GM21515 (cell line): ENCODE results near the gene REPS2.

ENCODE experiments used
- ATAC-seq: cut with Tn5 transposase; IDR thresholded peaks from one replicate; pipeline ENCODE4 v1.9.1; 2021; ENCODE audit not compliant: unreplicated experiment

The REPS2 gene

DNA sequence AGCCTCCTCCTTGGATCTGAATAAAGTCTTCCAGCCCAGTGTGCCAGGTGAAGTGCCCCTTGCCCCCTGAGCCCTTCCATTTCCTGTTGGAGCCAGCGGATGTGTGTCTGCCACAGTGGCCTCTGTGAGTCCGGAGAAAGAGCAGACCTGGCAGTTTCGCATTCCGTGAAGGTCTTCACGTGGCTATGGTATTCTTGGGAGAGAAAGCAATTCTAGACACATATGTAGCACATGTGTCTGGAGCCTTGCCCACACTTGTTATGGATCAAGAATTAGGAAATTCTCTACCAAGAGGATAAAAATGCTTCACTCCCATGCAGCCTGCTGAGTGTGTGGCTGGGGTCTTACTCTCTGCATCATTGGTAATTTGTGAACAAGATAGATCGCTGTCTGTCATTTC lies 130.9 kb downstream of the REPS2 start:
- no peak for ATAC-seq

DNA sequence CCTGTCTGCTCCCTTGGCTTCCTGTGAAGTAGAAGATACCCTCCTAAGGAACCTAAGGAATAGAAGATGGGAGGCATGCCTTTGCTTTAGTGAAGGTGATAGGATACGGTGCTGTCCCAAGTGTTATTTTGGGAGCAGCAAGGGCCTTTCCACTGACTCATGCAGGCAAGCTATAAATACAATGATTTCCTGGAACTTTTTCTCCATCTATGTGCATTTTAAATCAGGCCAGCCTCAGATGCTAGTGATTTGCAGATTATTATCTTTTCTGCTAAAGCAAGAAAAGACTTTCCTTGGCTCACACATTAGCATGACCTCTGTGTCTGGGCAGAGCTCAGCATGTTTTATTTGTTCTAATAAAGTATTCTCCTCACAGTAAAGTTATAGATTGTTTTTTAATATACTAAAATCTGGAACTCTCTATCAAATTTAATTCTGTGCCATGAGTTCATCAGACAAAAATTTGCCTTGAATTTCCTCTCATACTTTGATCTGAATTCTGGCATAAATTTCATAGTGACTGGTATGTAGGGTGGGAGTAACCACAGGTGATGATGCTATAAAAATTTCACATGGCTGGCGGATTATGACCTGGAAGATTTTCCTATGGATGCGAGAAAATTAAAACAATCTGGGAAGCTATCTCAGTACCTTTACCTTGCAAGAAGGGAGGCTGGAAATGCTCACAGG lies 131.7 kb downstream of the REPS2 start:
- no peak for ATAC-seq

DNA sequence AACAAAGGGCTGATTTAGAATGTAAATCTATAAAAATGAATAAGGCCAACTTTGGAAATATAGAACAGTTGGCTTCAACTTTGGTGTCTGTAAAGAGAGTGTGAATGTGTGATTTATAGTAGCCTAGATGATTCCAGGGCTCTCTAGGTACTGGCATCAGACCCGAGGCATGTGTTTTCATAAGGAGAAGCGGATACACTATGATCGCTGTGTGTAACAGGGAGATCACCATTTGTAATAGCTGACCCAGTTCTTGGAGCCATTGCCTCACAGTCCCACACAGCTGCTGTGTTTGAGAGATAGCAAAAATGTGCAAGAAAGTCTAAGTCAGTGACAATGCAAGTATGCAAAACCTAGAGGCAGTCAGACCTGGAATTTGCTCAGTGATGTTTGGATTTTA lies 135.1 kb downstream of the REPS2 start:
- no peak for ATAC-seq

DNA sequence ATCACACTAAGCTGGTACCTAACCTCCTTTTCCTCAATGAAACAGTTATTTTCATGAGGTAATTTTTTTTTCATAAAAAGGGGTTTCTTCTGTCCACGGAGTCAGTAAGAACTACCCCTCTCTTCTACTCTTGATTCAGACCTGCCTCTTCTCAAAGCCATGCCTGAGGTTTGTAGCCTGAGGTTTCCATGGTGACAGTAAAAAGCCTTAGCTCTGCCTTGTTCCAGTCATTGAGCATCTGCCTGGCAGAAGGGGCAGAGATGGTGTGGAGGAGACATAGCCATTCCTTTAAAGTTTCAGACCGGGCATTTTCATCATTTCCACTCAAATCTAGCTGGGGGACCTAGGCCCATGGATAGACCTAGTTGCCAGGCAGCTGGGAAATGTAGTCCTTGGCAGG lies 135.5 kb downstream of the REPS2 start:
- ATAC-seq = no peak

DNA sequence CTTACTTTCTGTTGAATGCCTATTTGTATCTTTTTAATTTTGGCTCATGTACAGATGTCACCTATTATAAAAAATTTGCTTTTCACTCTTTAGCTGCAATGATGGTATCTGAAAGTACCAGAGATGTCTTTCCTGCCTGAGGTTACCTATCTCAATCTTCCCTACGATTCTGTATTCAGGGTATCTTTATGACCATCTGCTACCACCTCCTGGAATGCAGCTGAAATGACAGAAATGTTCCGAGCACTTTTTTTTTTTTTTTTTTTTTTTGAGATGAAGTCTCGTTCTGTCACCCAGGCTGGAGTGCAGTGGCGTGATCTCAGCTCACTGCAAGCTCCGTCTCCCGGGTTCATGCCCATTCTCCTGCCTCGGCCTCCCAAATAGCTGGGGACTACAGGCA lies 136.4 kb downstream of the REPS2 start:
- ATAC-seq = no peak

DNA sequence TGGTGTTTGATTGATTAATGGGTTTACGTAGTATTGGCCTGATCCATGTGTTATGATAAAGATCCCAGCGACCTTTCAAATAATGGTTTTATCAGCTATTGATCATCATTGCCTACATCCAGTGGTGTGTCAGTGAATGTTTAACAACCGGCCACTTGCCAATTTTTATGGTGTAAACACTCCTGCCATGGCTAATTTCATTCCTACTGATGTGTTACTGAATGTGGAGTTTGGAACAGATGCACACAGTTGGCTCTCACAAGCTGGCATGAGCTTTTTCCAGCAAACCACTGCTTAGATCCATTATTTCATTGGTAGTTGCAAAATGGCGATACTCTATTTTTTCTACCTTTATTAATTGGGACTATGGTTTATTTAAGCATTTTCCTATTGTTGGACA lies 139.9 kb downstream of the REPS2 start:
- ATAC-seq = no peak

DNA sequence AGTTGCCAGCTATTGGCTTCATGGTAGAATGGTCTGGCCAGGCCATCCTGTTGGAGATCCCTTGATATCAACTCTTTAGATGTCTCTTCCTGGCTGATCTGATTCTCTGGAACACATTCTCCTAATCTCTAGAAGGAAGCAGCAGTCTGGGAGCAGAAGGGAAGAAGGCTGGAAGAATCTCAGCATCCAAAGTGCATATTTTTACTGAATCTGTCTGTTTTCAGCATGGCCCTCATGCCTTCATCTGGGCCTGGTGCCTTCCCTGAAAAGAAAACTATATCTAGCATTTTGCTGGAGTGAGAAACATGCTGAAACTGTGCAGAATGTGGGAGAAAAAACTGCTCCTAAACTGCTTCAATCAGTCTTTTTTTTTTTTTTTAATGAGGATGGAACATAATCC lies 148.7 kb downstream of the REPS2 start:
- no peak for ATAC-seq

DNA sequence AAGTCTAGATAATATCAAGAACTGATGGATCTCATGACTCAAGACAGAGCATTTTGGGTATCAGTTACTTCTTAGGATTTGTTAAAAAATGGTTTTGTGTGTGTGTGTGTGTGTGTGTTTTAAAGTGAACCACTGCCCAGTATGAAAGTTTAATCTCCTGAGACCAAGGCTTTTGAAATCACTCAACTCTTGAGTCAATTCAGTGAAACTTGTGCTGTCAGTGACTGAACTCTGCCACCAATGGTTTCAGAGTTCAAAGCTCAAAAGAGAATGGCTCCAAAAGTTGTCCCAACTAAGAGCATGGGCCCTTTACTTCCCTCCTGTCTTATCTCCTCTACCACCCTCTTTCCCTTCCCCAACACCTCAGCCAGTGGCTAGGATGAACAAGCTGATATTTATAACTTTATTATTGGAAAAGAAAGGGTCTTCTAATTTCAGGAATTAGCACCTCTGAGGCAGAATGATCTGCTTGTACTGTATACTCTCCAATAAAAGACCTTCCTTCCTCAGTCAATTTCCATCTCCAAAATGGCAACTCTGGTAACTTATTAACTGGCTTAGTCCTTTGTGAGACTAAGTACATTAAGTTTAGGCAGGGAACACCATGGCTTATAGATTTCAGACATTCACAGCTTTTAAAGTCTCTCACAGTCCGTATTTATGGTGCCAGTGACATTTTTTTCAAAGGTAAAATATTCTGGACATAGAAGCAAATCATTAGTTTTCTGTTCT lies 152.2 kb downstream of the REPS2 start:
- ATAC-seq = no peak

DNA sequence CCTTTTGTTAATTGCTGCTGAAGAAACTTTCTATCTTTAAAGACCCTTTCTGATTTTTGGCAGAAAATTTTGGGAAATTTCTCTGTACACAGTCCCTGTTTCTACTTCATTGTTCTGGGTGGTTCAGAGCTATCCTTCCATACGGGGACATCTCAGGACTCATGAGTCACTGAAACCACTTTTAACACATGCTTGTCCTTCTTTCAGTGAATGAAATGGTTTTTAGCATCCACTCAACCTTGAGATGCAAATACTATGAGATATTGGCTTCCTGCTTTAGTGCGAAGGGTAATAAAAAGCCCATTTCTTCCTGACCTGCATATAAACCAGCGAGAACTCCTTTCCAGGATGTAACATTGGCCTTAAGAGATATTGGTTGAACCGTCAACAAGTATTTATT lies 158.0 kb downstream of the REPS2 start:
- ATAC-seq = no peak

DNA sequence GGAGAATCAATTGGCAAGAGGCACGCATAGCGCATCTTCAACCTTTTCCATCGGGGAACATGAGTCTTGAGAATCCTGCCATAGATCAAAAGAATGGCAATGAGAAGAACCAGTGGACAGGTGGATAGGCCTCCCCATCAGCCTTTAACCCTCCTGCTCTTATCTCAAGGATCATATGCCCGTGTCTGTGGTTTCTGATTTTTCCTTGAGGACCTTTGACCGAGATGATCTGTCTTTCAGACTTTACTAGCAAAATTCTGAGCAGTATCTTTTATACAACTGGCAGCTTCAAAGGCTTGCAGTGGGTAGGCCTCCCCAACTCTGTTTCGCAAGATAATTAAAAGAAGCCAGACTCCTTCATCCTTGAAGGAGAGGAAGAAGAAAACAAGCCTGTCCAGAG lies 174.4 kb downstream of the REPS2 start:
- no peak for ATAC-seq

DNA sequence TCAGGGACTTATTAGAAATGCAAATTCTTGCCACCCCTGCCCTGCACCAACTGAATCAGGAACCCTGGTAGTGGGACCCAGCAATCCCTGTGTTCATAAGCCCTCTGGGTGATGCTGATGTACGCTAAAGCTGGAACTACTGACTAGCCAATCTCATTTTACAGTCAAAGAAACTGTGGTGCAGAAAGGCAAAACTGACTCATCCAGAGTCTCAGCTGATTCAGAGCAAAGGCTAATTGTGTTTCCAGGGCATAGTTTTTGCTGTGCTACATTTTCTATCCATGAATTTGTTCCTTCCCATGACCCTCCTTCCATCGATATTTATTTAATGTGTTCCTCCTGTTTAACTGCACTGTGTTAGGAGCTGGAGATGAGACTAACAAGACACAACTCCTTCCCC lies 207.5 kb downstream of the REPS2 start:
- ATAC-seq = no peak

DNA sequence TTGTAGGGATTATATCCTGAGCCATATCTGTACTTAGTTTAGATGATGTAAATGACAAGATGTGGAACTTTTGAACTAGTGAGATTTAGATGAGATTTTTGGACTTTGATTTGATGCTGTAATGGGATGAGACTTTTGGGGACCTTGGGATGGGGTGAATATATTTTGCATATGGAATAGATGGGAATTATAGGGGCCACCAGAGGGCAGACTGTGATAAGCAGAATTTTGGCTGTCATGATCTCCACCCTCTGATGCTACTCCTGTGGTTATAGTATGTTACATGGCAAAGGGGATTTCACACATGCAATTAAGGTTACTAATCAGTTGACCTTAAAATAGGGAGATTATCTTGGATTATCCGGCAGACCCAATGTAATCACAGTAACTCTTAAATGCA lies 214.5 kb downstream of the REPS2 start:
- ATAC-seq = no peak

DNA sequence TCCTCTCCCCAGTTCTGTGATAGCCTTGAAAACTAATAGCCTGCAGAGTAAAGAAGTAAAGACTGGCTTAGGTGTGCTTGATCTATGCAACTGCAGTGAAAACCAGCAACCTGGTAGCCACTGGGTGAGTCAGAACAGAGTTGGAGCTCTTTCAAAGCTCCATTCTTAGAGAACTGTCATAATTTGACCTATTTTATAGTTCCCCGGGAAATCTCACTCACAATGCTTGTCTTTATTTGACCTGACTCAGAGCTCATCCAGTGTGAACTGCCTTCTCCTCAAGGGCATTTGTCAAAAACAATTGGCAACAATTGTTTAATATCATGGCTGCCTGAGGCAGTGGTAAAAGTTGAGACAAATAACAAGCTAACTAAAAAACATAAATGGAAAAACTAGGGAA lies 215.5 kb downstream of the REPS2 start:
- ATAC-seq = no peak

DNA sequence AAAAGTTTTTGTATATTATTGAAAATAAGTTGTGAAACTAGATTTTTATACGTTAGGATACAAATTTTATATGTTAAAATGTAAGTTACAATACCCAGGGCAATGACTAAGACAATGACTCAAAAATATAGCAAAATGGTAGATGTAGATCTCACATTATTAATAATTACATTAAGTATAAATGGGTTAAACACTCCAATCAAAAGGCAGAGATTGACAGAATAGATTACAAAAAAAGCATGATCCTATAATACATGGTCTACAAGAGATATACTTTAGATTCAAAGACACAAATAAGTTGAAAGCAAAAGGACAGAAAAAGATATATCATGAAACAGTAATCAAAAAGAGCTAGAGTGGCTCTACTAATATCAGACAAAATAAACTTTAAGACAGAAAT lies 217.6 kb downstream of the REPS2 start:
- no peak for ATAC-seq

DNA sequence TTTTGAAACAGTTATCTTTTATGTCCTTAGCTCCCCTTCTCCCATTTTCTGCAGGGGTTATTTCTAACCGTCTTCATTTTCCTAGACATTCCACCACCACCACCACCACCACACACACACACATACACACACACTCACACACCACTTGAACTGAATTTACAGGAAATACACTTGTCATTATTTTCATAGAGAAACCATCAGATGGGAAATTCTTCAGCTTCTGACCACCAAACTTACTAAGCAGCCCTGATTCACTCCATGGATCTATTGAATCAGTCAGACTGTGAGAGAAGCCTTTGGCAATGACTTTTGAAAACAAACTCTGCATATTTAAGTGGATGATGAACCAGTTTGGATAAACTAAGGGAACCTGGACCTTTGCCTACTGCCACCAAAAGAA lies 218.5 kb downstream of the REPS2 start:
- no peak for ATAC-seq

DNA sequence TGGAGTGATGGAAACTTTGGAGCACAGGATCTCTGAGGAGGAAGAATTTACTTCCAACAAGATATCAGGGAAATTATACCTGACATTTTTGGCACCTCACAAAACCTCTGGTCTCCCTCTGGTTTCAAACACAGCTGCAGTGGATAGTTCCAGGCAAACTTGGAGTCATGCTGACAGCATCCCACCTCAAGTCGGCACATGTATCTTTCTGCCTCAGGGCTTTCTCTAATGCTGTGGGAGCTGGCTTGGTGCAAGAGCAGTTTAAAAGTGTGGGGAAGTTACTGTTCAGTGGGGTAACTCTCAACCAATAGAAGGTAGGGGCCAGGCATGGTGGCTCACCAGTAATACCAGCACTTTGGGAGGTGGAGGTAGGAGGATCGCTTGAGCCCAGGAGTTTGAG lies 221.5 kb downstream of the REPS2 start:
- ATAC-seq = no peak

DNA sequence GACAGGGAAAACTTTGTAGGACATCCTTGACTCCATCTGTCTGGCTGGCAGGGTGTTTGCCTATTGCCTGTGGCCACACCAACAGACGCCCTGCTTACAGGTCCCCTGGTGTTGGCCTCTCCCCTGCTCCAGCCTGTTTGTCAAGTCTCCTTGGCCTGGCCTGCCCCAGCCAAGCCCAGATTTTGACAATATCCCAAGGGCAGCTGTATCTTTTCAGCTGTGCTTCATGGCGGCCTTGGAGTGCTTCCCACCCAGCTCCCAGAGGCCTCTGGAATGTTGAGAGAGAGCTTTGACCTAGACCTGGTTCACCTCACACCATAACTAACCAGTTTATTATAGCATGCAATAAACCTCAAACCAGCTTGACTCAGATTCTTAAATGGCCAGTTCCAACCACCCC lies 224.5 kb downstream of the REPS2 start:
- no peak for ATAC-seq

DNA sequence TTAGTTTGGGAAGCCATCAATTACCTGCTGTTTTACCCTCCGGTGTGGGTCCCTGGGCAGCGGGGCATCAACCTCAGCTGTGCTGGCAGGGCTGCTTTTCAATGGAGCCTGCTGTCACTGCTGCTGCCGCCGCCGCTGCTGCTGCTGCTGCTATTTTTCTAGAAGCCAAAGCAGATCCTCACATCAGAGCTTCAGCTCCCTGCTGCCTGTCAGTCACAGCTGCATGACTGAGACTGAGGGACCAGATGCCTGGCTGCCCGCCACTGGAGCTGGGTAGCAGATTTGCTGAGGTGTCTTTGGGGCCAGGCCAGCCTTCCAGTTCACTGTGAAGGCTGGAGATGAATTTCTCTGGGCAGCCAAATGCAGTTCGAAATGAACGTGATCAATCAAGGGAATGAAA lies 228.2 kb downstream of the REPS2 start:
- ATAC-seq = no peak

DNA sequence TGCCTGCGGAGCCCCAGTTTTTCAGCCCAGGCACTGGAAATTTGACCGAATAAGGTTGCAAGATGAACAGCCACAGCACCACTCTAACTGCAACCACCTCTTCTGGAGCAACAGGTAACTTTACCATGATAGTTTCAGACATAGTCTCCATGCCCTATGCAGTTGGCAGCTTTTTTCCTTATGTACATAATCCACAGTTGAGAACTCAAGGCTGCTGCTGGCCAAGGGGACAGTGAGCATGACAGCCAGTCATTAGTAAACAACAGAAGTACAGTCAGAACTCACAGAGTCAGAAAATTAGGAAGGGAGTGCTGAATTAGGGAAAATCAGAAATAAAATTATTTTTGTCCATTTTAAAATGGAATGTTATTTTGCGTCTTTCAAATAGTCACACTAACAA lies 235.9 kb downstream of the REPS2 start:
- no peak for ATAC-seq

DNA sequence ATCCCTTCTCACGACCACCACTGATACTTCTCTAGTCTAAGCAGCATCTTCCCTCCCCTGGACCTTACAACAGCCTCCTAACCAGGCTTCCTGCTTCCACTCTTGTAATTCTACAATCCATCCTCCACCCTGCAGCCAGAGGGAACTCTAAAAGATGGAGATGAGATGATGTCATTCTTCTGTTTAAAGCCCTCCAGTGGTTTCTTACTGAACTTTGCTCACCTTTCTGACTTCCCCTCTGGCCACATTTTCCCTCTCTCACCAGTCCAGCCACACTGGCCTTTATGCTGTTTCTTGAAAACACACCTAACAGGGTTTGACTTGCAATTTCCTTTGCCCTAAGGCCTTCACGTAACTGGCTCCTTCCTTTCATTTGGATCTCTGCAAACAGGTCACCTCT lies 237.1 kb downstream of the REPS2 start:
- ATAC-seq = no peak

DNA sequence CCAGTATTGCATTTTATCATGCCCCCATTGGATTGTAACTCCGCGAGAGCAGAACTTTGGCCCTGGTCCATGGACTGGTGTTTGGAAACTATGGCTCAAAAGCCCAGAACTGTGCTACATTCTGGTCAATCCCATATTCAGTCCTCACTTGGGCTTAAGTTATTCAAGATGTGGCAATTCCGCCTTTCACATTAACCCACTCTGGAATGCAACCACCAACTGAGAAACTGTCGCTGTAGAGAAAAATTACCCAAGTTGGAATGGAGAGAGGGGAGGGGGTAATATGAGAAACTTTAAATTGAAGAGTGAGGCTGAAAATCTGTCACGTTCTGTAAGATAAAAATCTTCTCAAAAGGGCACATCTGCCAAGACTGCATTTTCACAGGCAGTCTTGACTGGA lies 239.0 kb downstream of the REPS2 start:
- ATAC-seq = no peak

DNA sequence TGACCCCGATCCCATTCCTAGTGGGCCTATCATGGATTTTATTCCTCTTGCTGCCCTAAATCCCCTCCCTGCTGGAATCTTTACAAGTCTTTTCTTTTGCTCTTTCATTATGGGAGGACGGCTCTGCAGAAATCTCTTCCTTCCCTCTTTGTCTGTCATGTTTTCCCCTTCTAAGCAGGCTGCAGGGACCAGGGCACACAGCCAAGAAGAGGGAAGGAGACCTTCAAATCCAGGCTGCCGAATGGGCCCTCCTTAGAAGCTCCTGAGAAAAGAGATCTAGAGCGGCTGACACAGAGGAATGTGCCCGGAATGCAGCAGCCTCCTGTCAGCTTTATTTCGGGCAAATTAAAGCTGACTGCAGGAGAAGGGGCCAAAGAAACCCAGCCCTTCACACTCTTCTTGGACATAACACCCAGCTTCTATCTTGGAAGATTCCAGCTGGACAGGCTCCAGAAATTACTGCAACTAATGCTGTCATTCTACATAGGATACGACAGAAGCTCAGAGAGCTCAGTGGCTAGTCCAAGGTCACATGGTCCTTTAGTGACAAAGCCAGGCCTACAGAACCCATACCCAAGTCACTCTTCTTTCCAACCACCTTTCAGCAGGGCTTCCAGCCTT lies 240.8 kb downstream of the REPS2 start:
- ATAC-seq = no peak

DNA sequence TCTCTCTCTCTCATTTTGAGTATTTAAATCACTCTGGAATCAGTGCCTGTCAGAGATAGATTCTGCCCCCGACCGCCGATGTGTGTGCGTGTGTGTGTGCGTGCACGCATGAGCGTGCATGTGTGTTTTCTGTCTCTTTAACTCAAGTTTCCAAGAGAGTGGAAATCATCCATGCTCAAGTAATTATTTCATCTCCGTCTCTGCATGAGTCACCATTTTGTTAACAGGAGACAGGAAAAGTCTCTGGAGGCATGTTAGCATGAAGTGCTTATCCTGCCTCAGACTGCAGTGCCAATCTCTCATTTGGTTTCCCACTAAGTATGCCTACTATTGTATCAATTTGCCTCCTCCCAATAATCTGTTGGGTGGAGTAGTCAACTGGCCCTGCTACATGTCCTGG lies 245.6 kb downstream of the REPS2 start:
- no peak for ATAC-seq
